ENCODE data around the gene MGLL.

The MGLL gene

GRCh38 chr3:127701280-127701911 is 120.9 kb downstream of the MGLL start:
- no peaks in the 10 kb centered on the region for H3K79me2 ChIP-seq (ENCODE audit: control insufficient read depth, insufficient read depth, low read length, poor library complexity)
- H3K4me1 ChIP-seq (ENCODE audit: control insufficient read depth in 1 of 2, insufficient read depth in 2 of 2, low read length in 2 of 2), result peaks cover 2 to 9% of the 10 kb centered on the region in 2 experiments

GRCh38 chr3:127700406-127700805 is 121.9 kb downstream of the MGLL start:
- no peak overlapping the region for H3K9ac ChIP-seq (ENCODE audit: low read length)
- no peaks in the 10 kb centered on the region for H3K79me2 ChIP-seq (ENCODE audit: control insufficient read depth, insufficient read depth, low read length, poor library complexity)
- H3K14ac ChIP-seq (ENCODE audit: low read length), result no peak overlapping the region
- no peak overlapping the region for H4K8ac ChIP-seq (ENCODE audit: low read depth, low read length)
- peaks cover 3% of the 10 kb centered on the region for H3K9me3 ChIP-seq (ENCODE audit: insufficient read depth, low read depth, low read length)
- no peak overlapping the region for H3K27ac ChIP-seq (ENCODE audit: low read depth, low read length)
- H4K12ac ChIP-seq (ENCODE audit: low read depth, low read length), result no peak overlapping the region
- H3K36me3 ChIP-seq (ENCODE audit: control insufficient read depth in 1 of 2, insufficient read depth in 2 of 2, low read length in 2 of 2), result no peaks in the 10 kb centered on the region
- H2AK5ac ChIP-seq (ENCODE audit: low read length), result no peak overlapping the region
- DNase-seq, result no peak
- H3K4me1 ChIP-seq (ENCODE audit: control insufficient read depth in 1 of 2, insufficient read depth in 2 of 2, low read length in 2 of 2), result peaks cover 2 to 9% of the 10 kb centered on the region in 2 experiments
- H2AFZ ChIP-seq (ENCODE audit: insufficient read depth, low read length, poor library complexity), result no peak overlapping the region
- no peak overlapping the region for H2BK5ac ChIP-seq (ENCODE audit: low read depth, low read length, poor library complexity)
- peak overlapping the region; percentile 8 for H3K23ac ChIP-seq (ENCODE audit: low read length)
- no peak overlapping the region for H2BK12ac ChIP-seq (ENCODE audit: low read length)
- H3K4ac ChIP-seq (ENCODE audit: low read depth, low read length), result no peak overlapping the region
- H3K18ac ChIP-seq (ENCODE audit: low read length), result no peak overlapping the region
- H4K91ac ChIP-seq (ENCODE audit: low read depth, low read length), result no peak overlapping the region
- peaks cover 2% of the 10 kb centered on the region for H3K79me1 ChIP-seq (ENCODE audit: low read length)
- H3K27me3 ChIP-seq (ENCODE audit: insufficient read depth, low read length), result no peaks in the 10 kb centered on the region
- no CpG with 5 or more reads among the region's 5 CpGs for WGBS (ENCODE audit: extremely low coverage, insufficient coverage, insufficient read length)
- H3K4me2 ChIP-seq (ENCODE audit: low read length), result no peak overlapping the region
- no peak overlapping the region for H3K4me3 ChIP-seq (ENCODE audit: low read depth, low read length)
- H2BK120ac ChIP-seq (ENCODE audit: insufficient read depth, low read length, poor library complexity), result no peak overlapping the region

More at GRCh38 chr3:127701280-127701911, 120.9 kb downstream of the MGLL start:
- peaks cover 2% of the 10 kb centered on the region for H3K79me1 ChIP-seq (ENCODE audit: low read length)
- H3K27ac ChIP-seq (ENCODE audit: low read depth, low read length), result no peak overlapping the region
- no peak overlapping the region for H3K4me3 ChIP-seq (ENCODE audit: low read depth, low read length)
- no peak overlapping the region for H3K14ac ChIP-seq (ENCODE audit: low read length)
- no CpG with 5 or more reads among the region's 11 CpGs for WGBS (ENCODE audit: extremely low coverage, insufficient coverage, insufficient read length)
- H3K36me3 ChIP-seq (ENCODE audit: control insufficient read depth in 1 of 2, insufficient read depth in 2 of 2, low read length in 2 of 2), result no peaks in the 10 kb centered on the region
- H3K9ac ChIP-seq (ENCODE audit: low read length), result no peak overlapping the region
- peaks cover 3% of the 10 kb centered on the region for H3K9me3 ChIP-seq (ENCODE audit: insufficient read depth, low read depth, low read length)
- no peaks in the 10 kb centered on the region for H3K27me3 ChIP-seq (ENCODE audit: insufficient read depth, low read length)
- no peak overlapping the region for H3K23ac ChIP-seq (ENCODE audit: low read length)
- no peak for DNase-seq
- no peak overlapping the region for H3K4ac ChIP-seq (ENCODE audit: low read depth, low read length)
- H3K4me2 ChIP-seq (ENCODE audit: low read length), result no peak overlapping the region
- no peak overlapping the region for H2AK5ac ChIP-seq (ENCODE audit: low read length)
- H2BK12ac ChIP-seq (ENCODE audit: low read length), result no peak overlapping the region
- H2BK5ac ChIP-seq (ENCODE audit: low read depth, low read length, poor library complexity), result no peak overlapping the region
- H3K18ac ChIP-seq (ENCODE audit: low read length), result no peak overlapping the region
- no peak overlapping the region for H2BK120ac ChIP-seq (ENCODE audit: insufficient read depth, low read length, poor library complexity)
- H4K8ac ChIP-seq (ENCODE audit: low read depth, low read length), result no peak overlapping the region
- H4K91ac ChIP-seq (ENCODE audit: low read depth, low read length), result no peak overlapping the region
- H4K12ac ChIP-seq (ENCODE audit: low read depth, low read length), result no peak overlapping the region
- no peak overlapping the region for H2AFZ ChIP-seq (ENCODE audit: insufficient read depth, low read length, poor library complexity)

- H3K79me2 ChIP-seq (ENCODE audit: control insufficient read depth, insufficient read depth, low read length, poor library complexity), result no peaks in the 10 kb centered on the region
- WGBS (ENCODE audit: extremely low coverage, insufficient coverage, insufficient read length), result no CpG with 5 or more reads among the region's 9 CpGs
- H3K9me3 ChIP-seq (ENCODE audit: insufficient read depth, low read depth, low read length), result peaks cover 3% of the 10 kb centered on the region
- no peak overlapping the region for H2BK12ac ChIP-seq (ENCODE audit: low read length)
- H2AFZ ChIP-seq (ENCODE audit: insufficient read depth, low read length, poor library complexity), result no peak overlapping the region
- H3K79me1 ChIP-seq (ENCODE audit: low read length), result peaks cover 2% of the 10 kb centered on the region
- peak in 1 of 2 donors; percentile 7 for DNase-seq
- H3K36me3 ChIP-seq (ENCODE audit: control insufficient read depth in 1 of 2, insufficient read depth in 2 of 2, low read length in 2 of 2), result no peaks in the 10 kb centered on the region
- no peak overlapping the region for H4K91ac ChIP-seq (ENCODE audit: low read depth, low read length)
- H3K4ac ChIP-seq (ENCODE audit: low read depth, low read length), result no peak overlapping the region
- no peak overlapping the region for H3K4me2 ChIP-seq (ENCODE audit: low read length)
- no peak overlapping the region for H2BK5ac ChIP-seq (ENCODE audit: low read depth, low read length, poor library complexity)
- H3K14ac ChIP-seq (ENCODE audit: low read length), result no peak overlapping the region
- peaks cover 2 to 9% of the 10 kb centered on the region in 2 experiments for H3K4me1 ChIP-seq (ENCODE audit: control insufficient read depth in 1 of 2, insufficient read depth in 2 of 2, low read length in 2 of 2)
- H3K4me3 ChIP-seq (ENCODE audit: low read depth, low read length), result no peak overlapping the region
- H3K18ac ChIP-seq (ENCODE audit: low read length), result no peak overlapping the region
- no peak overlapping the region for H4K8ac ChIP-seq (ENCODE audit: low read depth, low read length)
- no peak overlapping the region for H3K9ac ChIP-seq (ENCODE audit: low read length)
- no peak overlapping the region for H3K27ac ChIP-seq (ENCODE audit: low read depth, low read length)
- H2BK120ac ChIP-seq (ENCODE audit: insufficient read depth, low read length, poor library complexity), result no peak overlapping the region
- H3K27me3 ChIP-seq (ENCODE audit: insufficient read depth, low read length), result no peaks in the 10 kb centered on the region
- no peak overlapping the region for H3K23ac ChIP-seq (ENCODE audit: low read length)
- H2AK5ac ChIP-seq (ENCODE audit: low read length), result no peak overlapping the region
- H4K12ac ChIP-seq (ENCODE audit: low read depth, low read length), result no peak overlapping the region
Observed at GRCh38 chr3:127699416-127700300, 122.7 kb downstream of the MGLL start.

- H3K79me1 ChIP-seq (ENCODE audit: low read length), result peaks cover 2% of the 10 kb centered on the region
- no peak overlapping the region for H3K4me3 ChIP-seq (ENCODE audit: low read depth, low read length)
- no peaks in the 10 kb centered on the region for H3K79me2 ChIP-seq (ENCODE audit: control insufficient read depth, insufficient read depth, low read length, poor library complexity)
- H3K9ac ChIP-seq (ENCODE audit: low read length), result no peak overlapping the region
- H2AFZ ChIP-seq (ENCODE audit: insufficient read depth, low read length, poor library complexity), result no peak overlapping the region
- no peak overlapping the region for H2BK120ac ChIP-seq (ENCODE audit: insufficient read depth, low read length, poor library complexity)
- H4K91ac ChIP-seq (ENCODE audit: low read depth, low read length), result no peak overlapping the region
- H2AK5ac ChIP-seq (ENCODE audit: low read length), result no peak overlapping the region
- H3K4me2 ChIP-seq (ENCODE audit: low read length), result no peak overlapping the region
- WGBS (ENCODE audit: extremely low coverage, insufficient coverage, insufficient read length), result no CpG with 5 or more reads among the region's 6 CpGs
- no peak for DNase-seq
- H3K27ac ChIP-seq (ENCODE audit: low read depth, low read length), result no peak overlapping the region
- no peak overlapping the region for H4K8ac ChIP-seq (ENCODE audit: low read depth, low read length)
- H3K4ac ChIP-seq (ENCODE audit: low read depth, low read length), result no peak overlapping the region
- H2BK5ac ChIP-seq (ENCODE audit: low read depth, low read length, poor library complexity), result no peak overlapping the region
- no peak overlapping the region for H3K23ac ChIP-seq (ENCODE audit: low read length)
- H3K9me3 ChIP-seq (ENCODE audit: insufficient read depth, low read depth, low read length), result peaks cover 3% of the 10 kb centered on the region
- no peak overlapping the region for H3K14ac ChIP-seq (ENCODE audit: low read length)
- no peak overlapping the region for H3K18ac ChIP-seq (ENCODE audit: low read length)
- no peaks in the 10 kb centered on the region for H3K36me3 ChIP-seq (ENCODE audit: control insufficient read depth in 1 of 2, insufficient read depth in 2 of 2, low read length in 2 of 2)
- peaks cover 2 to 9% of the 10 kb centered on the region in 2 experiments for H3K4me1 ChIP-seq (ENCODE audit: control insufficient read depth in 1 of 2, insufficient read depth in 2 of 2, low read length in 2 of 2)
- H4K12ac ChIP-seq (ENCODE audit: low read depth, low read length), result no peak overlapping the region
- H2BK12ac ChIP-seq (ENCODE audit: low read length), result no peak overlapping the region
- H3K27me3 ChIP-seq (ENCODE audit: insufficient read depth, low read length), result no peaks in the 10 kb centered on the region
Observed at GRCh38 chr3:127698691-127699415, 123.5 kb downstream of the MGLL start.

All from trophoblast cell (in vitro differentiated cells and primary cell).